Stimulated activated CD4-positive, alpha-beta T cell treated with anti-CD3 and anti-CD28 coated beads, Interleukin-4, amount 100 ng/mL, for 24 hours (primary cell): ENCODE measurements around the gene ZCCHC14.
"Not testable (repeated sequence)": the region's sequence is repeated elsewhere in the genome, so short reads cannot be mapped to it uniquely, and the experiment has no call there.

Experiments
- DNase-seq: peaks from one replicate; pipeline ENCODE4 v3.0.0-alpha.2; 2020

The ZCCHC14 gene

GRCh38 chr16:87495578-87496446 is 3.0 kb upstream of the ZCCHC14 start:
- DNase-seq = no peak

GRCh38 chr16:87493608-87494280 is 920 bp upstream of the ZCCHC14 start:
- DNase-seq = no peak

- no peak for DNase-seq
Observed at GRCh38 chr16:87492291-87492630, 563 bp downstream of the ZCCHC14 start.

- peak; percentile 11 for DNase-seq
Observed at GRCh38 chr16:87491522-87492290, 1.1 kb downstream of the ZCCHC14 start.

GRCh38 chr16:87490799-87491521 is 1.9 kb downstream of the ZCCHC14 start:
- peak; percentile 69 for DNase-seq

GRCh38 chr16:87490096-87490798 is 2.6 kb downstream of the ZCCHC14 start:
- DNase-seq = no peak

GRCh38 chr16:87489434-87490045 is 3.3 kb downstream of the ZCCHC14 start:
- DNase-seq = no peak

- not testable (repeated sequence) for DNase-seq
Observed at GRCh38 chr16:87488960-87489359, 3.9 kb downstream of the ZCCHC14 start.

- DNase-seq = peak; percentile 15
Observed at GRCh38 chr16:87487361-87487924, 5.4 kb downstream of the ZCCHC14 start.

- no peak for DNase-seq
Observed at GRCh38 chr16:87486713-87487247, 6.0 kb downstream of the ZCCHC14 start.

- no peak for DNase-seq
Observed at GRCh38 chr16:87486282-87486681, 6.5 kb downstream of the ZCCHC14 start.

GRCh38 chr16:87485792-87486191 is 7.0 kb downstream of the ZCCHC14 start:
- not testable (repeated sequence) for DNase-seq

- no peak for DNase-seq
Observed at GRCh38 chr16:87484487-87485331, 8.1 kb downstream of the ZCCHC14 start.

GRCh38 chr16:87483481-87483880 is 9.3 kb downstream of the ZCCHC14 start:
- no peak for DNase-seq

- not testable (repeated sequence) for DNase-seq
Observed at GRCh38 chr16:87482670-87483069, 10.2 kb downstream of the ZCCHC14 start.

- no peak for DNase-seq
Observed at GRCh38 chr16:87482266-87482665, 10.6 kb downstream of the ZCCHC14 start.

- not testable (repeated sequence) for DNase-seq
Observed at GRCh38 chr16:87481711-87482110, 11.1 kb downstream of the ZCCHC14 start.

GRCh38 chr16:87477209-87477981 is 15.4 kb downstream of the ZCCHC14 start:
- DNase-seq = not testable (repeated sequence)

- DNase-seq = no peak
Observed at GRCh38 chr16:87474566-87474996, 18.2 kb downstream of the ZCCHC14 start.
